Uterus (tissue), 2 donors: ENCODE data around the gene DYNAP.

Experiments used
- CTCF ChIP-seq, 4 experiments: fragments of 200-600 bp in 2 of 4; fragments of 450-650 bp in 2 of 4; sonication (generic) in 2 of 4; IDR thresholded peaks; one replicate each; pipeline ENCODE4 v1.5.1; 2016 to 2019; ENCODE audit warnings: antibody characterized with exemption in 4 of 4, mild to moderate bottlenecking in 2 of 4, moderate library complexity in 1 of 4
- POLR2A ChIP-seq, 2 donors: fragments of 450-650 bp; IDR thresholded peaks; one replicate each; pipeline ENCODE4 v1.6.1; 2016; ENCODE audit warnings: antibody characterized with exemption in 2 of 2, mild to moderate bottlenecking in 1 of 2, moderate library complexity in 1 of 2

- TF ChIP-seq CTCF (IDR thresholded peaks at IDR 0.05) (no peak), POLR2A (IDR thresholded peaks at IDR 0.05) (no peak)
These were observed 35.8 kb upstream of the DYNAP start for GRCh38 chr18:54555286-54555685.
